ENCODE measurements around the gene CCDC182.

GRCh38 chr17:57726213-57726790 is 18.8 kb downstream of the CCDC182 start:
- TF ChIP-seq CTCF (IDR thresholded peaks at IDR 0.05; ENCODE audit: low read depth, low read length), result no peak
- no peak for TF ChIP-seq MYC (IDR thresholded peaks at IDR 0.05; ENCODE audit: low read depth, low read length)
- TF ChIP-seq POLR2A (IDR thresholded peaks at IDR 0.05; ENCODE audit: extremely low read depth, insufficient read length), result no peak
